Natural killer cell (primary cell): ENCODE data around the gene THSD4. TPM values are rescaled to one million over a fixed set of nuclear protein-coding genes. Genes with fewer than 3 reads are reported as not detected.
"Not testable (repeated sequence)": the region's sequence is repeated elsewhere in the genome, so short reads cannot be mapped to it uniquely, and the experiment has no call there.

Experiments
- ATAC-seq, 3 donors: fragments of 150-1000 bp in 2 of 3; fragments of 200-7000 bp in 1 of 3; cut with Tn5 transposase; 1 replicate in 1 of 3; 2 replicates in 2 of 3; pipeline ENCODE4 v1.10.0; 2021; ENCODE audit warnings: mild to moderate bottlenecking in 2 of 3, moderate library complexity in 2 of 3
- DNase-seq, 2 donors: peaks; one replicate each; pipeline versions ENCODE4 v3.0.0 to v3.0.0-alpha.2; 2013 to 2021; ENCODE audit warnings: mixed read lengths in 1 of 2
- H3K27ac ChIP-seq: one replicate; pipeline ENCODE4 v1.5.1; 2013; ENCODE audit warnings: mild to moderate bottlenecking, low read length
- H3K27me3 ChIP-seq: one replicate; pipeline ENCODE4 v1.6.1; 2013; ENCODE audit warnings: low read length; ENCODE audit not compliant: control insufficient read depth, insufficient read depth
- H3K36me3 ChIP-seq: one replicate; pipeline ENCODE4 v1.6.1; 2013; ENCODE audit warnings: low read length; ENCODE audit not compliant: control insufficient read depth, insufficient read depth
- H3K4me1 ChIP-seq: one replicate; pipeline ENCODE4 v1.6.1; 2013; ENCODE audit warnings: low read length; ENCODE audit not compliant: control insufficient read depth, insufficient read depth
- H3K4me3 ChIP-seq: one replicate; pipeline ENCODE4 v1.5.1; 2013; ENCODE audit warnings: low read length
- H3K9me3 ChIP-seq: one replicate; pipeline ENCODE4 v1.6.1; 2013; ENCODE audit warnings: low read length; ENCODE audit not compliant: control insufficient read depth, insufficient read depth
- H3K27ac Mint-ChIP-seq, 2 donors: one replicate each; pipeline ENCODE4 v1.8.0; 2022; ENCODE audit warnings: mild to moderate bottlenecking in 2 of 2, mixed read lengths in 2 of 2, moderate library complexity in 1 of 2
- H3K27me3 Mint-ChIP-seq, 2 donors: one replicate each; pipeline ENCODE4 v1.8.0; 2022; ENCODE audit warnings: low read depth in 2 of 2, mixed read lengths in 2 of 2
- H3K36me3 Mint-ChIP-seq: one replicate; pipeline ENCODE4 v1.8.0; 2022; ENCODE audit warnings: mixed read lengths
- H3K4me1 Mint-ChIP-seq, 2 donors: one replicate each; pipeline ENCODE4 v1.8.0; 2022; ENCODE audit warnings: mixed read lengths in 2 of 2
- H3K4me3 Mint-ChIP-seq: one replicate; pipeline ENCODE4 v1.8.0; 2022; ENCODE audit warnings: mild to moderate bottlenecking, moderate library complexity, mixed read lengths
- H3K9me3 Mint-ChIP-seq, 2 donors: one replicate each; pipeline ENCODE4 v1.8.0; 2022; ENCODE audit warnings: mixed read lengths in 2 of 2
- CTCF ChIP-seq: fragments of 200-600 bp; IDR thresholded peaks from one replicate; pipeline ENCODE4 v1.8.0; 2022; ENCODE audit warnings: antibody characterized with exemption
- WGBS: methylation state at CpG from one replicate; pipeline ENCODE4 v1.1.7; 2013; ENCODE audit warnings: missing lambda C conversion rate; ENCODE audit not compliant: insufficient coverage; 5-methylcytosine and 5-hydroxymethylcytosine counted together
- intact Hi-C: fragments of 100-400 bp; cut with micrococcal nuclease; formaldehyde crosslinking; loops from one replicate; pipeline ENCODE4 v1.14.2; 2022
- total RNA-seq, 4 donors: library from RNA; stranded (reverse); fragments of 120-200 nt in 1 of 4; gene quantifications; one replicate each; pipeline versions ENCODE4 v1.2.3 to v1.2.4, GENCODE V29; 2013 to 2022

Gene THSD4
- total RNA-seq, 3 donors from 2014 or later (not counting 1 experiment from before 2014, with no cell fraction given), result not detected

DNA sequence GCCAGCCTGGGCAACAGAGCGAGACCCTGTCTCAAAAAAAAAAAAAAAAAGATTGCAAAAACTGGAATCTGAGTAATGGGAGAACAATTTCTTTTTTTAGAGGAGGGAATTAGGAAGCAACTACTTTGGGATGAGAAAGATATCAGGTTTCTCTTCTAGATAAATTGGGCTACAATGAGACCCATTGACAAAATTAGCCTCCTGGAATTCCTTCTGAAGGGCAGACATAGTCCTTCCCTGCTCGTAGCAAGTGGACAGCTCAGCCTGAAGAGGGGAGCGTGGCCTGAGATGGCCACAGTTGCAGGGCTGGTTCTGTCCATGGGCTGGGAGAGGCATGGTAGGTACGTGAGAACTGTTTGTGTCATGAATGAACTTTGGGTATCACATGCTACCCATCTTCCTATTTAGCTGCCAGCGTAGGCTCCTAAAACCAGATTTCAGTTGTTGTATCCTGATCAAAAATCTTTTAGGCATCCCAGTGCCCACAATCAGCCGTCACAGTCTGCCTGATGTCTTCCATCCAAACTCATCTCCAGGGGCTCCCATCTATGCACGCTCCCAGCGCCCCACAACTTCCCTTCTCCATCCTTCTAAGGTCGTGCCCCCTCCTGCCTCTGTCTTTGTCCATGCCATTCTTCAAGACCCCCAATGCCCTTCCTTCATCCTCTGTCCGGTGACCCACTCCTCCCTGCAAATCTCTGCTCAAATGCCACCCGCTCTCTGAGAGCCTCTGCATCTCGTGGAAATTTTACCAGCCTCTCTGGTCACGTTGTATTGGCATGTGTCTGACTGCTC lies 603.0 kb downstream of the THSD4 start:
- no peaks in the 10 kb centered on the region for H3K9me3 ChIP-seq
- H3K27ac Mint-ChIP-seq, result no peak overlapping the region
- no peaks in the 10 kb centered on the region for H3K4me1 Mint-ChIP-seq
- 83% methylated on average over 13 of the region's 13 CpGs for WGBS
- H3K36me3 Mint-ChIP-seq, result no peaks in the 10 kb centered on the region
- H3K27me3 ChIP-seq, result no peaks in the 10 kb centered on the region
- no peak overlapping the region for H3K4me3 Mint-ChIP-seq
- TF ChIP-seq CTCF, result no peak
- H3K4me3 ChIP-seq, result no peak overlapping the region
- peaks cover 8 to 12% of the 10 kb centered on the region in 2 donors for H3K27me3 Mint-ChIP-seq
- ATAC-seq, result no peak
- no peak overlapping the region for H3K27ac ChIP-seq
- no peaks in the 10 kb centered on the region for H3K36me3 ChIP-seq
- intact Hi-C loops, result no loop called here
- DNase-seq, result no peak
- H3K4me1 ChIP-seq, result no peaks in the 10 kb centered on the region
- no peaks in the 10 kb centered on the region for H3K9me3 Mint-ChIP-seq

- ATAC-seq, result no peak
- no peaks in the 10 kb centered on the region for H3K9me3 Mint-ChIP-seq
These were observed 608.1 kb downstream of the THSD4 start for GRCh38 chr15:71723344-71723743.

GRCh38 chr15:71725207-71725955 lies 610.1 kb downstream of the THSD4 start:
- intact Hi-C loops, H3K4me1 ChIP-seq: not testable (repeated sequence)

More at GRCh38 chr15:71723344-71723743, 608.1 kb downstream of the THSD4 start:
- Mint-ChIP-seq H3K27me3 (peaks cover 11 to 16% of the 10 kb centered on the region in 2 donors), H3K27ac (no peak overlapping the region), H3K4me1 (no peaks in the 10 kb centered on the region), H3K36me3 (no peaks in the 10 kb centered on the region), H3K4me3 (no peak overlapping the region)
- Histone ChIP-seq H3K9me3 (no peaks in the 10 kb centered on the region), H3K27ac (no peak overlapping the region), H3K36me3 (no peaks in the 10 kb centered on the region), H3K4me1 (no peaks in the 10 kb centered on the region), H3K4me3 (no peak overlapping the region), H3K27me3 (no peaks in the 10 kb centered on the region)
- no peak for DNase-seq
- intact Hi-C loops, result no loop called here
- TF ChIP-seq CTCF, result no peak

DNA sequence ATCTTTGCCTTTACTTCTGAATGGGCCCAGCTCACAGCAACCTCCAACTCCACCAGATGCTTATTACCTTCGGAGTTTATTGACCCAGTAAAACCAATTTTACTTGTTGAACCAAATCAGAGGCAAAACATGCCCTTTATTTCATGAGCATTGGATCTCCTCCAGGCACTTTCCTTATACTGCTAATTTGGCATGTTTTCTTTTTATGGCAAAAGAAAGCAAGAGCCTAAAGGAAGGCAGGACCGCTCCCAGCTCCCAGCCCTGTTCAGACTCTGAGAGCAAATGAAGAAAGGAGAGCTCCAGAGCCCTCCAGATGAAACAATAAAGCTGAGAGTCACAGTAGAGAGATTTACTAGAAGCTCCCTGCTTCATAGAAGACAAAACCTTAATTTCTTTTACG lies 613.6 kb downstream of the THSD4 start:
- DNase-seq (no peak), ATAC-seq (no peak)
- no peaks in the 10 kb centered on the region for H3K4me1 ChIP-seq
- no peaks in the 10 kb centered on the region for H3K9me3 Mint-ChIP-seq
- WGBS, result 77% methylated on average over 2 of the region's 3 CpGs
- no peak overlapping the region for H3K27ac Mint-ChIP-seq
- no peaks in the 10 kb centered on the region for H3K36me3 ChIP-seq
- H3K4me1 Mint-ChIP-seq, result no peaks in the 10 kb centered on the region
- peaks cover 4 to 14% of the 10 kb centered on the region in 2 donors for H3K27me3 Mint-ChIP-seq
- H3K4me3 ChIP-seq, result no peak overlapping the region
- H3K27ac ChIP-seq, result no peak overlapping the region
- H3K27me3 ChIP-seq, result no peaks in the 10 kb centered on the region
- H3K4me3 Mint-ChIP-seq, result no peak overlapping the region
- H3K9me3 ChIP-seq, result no peaks in the 10 kb centered on the region
- intact Hi-C loops, result no loop called here
- no peaks in the 10 kb centered on the region for H3K36me3 Mint-ChIP-seq
- no peak for TF ChIP-seq CTCF

More at GRCh38 chr15:71725207-71725955, 610.1 kb downstream of the THSD4 start:
- H3K27ac Mint-ChIP-seq, H3K36me3 ChIP-seq, H3K9me3 ChIP-seq, H3K4me3 ChIP-seq, H3K4me1 Mint-ChIP-seq, H3K4me3 Mint-ChIP-seq, H3K27me3 ChIP-seq, H3K27ac ChIP-seq, H3K9me3 Mint-ChIP-seq, H3K36me3 Mint-ChIP-seq, ATAC-seq, DNase-seq: not testable (repeated sequence)
- peaks cover 6 to 13% of the 10 kb centered on the region in 2 donors for H3K27me3 Mint-ChIP-seq
- 90% methylated on average over 4 of the region's 4 CpGs for WGBS
